NB4 (cell line): ENCODE results near the gene IGF1R.

Source experiments
- CTCF ChIP-seq: IDR thresholded peaks from one replicate; pipeline ENCODE4 v1.5.1; 2012; ENCODE audit warnings: low read depth, low read length
- MAX ChIP-seq: IDR thresholded peaks from 2 replicates; pipeline ENCODE4 v1.6.1; 2011; ENCODE audit warnings: low read depth, low read length
- MYC ChIP-seq: IDR thresholded peaks from 2 replicates; pipeline ENCODE4 v1.6.1; 2011; ENCODE audit warnings: low read depth, low read length
- POLR2A ChIP-seq: IDR thresholded peaks from 2 replicates; pipeline ENCODE4 v1.6.1; 2011; ENCODE audit warnings: mild to moderate bottlenecking; ENCODE audit not compliant: insufficient read length; ENCODE audit errors: extremely low read depth

DNA sequence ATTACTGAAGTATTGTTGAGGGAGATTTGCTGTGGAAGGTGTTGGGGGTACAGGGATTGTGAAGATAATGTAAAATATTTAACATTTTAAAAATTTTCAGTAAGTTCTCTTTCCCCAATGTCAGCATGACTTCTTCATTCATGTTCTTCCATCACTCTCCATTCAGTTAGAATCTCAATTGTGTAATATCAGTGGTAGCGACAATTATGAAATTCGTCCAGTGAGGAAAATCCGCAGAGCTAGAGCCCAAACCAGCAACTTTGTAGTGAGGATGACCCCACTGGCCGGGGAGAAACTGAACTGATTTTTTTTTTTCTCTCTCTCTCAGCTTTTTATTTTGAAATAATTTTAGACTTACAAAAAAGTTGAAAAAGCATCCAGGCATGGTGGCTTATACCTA is 187.5 kb downstream of the IGF1R start:
- TF ChIP-seq POLR2A = no peak
- TF ChIP-seq CTCF = no peak
- TF ChIP-seq MAX = no peak
- no peak for TF ChIP-seq MYC
